GM18507 (cell line): ENCODE results near the gene MYO1H.
"Not testable (repeated sequence)": the region's sequence is repeated elsewhere in the genome, so short reads cannot be mapped to it uniquely, and the experiment has no call there.

Source experiments
- DNase-seq: peaks from one replicate; pipeline ENCODE4 v3.0.0; 2011; ENCODE audit warnings: low read depth; ENCODE audit not compliant: insufficient read length; ENCODE audit errors: extremely low spot score
- FAIRE-seq: peaks from 2 replicates; lab custom pipeline; 2011; peaks lifted over from hg19 to GRCh38; lab: Jason Lieb, UNC

MYO1H gene

DNA sequence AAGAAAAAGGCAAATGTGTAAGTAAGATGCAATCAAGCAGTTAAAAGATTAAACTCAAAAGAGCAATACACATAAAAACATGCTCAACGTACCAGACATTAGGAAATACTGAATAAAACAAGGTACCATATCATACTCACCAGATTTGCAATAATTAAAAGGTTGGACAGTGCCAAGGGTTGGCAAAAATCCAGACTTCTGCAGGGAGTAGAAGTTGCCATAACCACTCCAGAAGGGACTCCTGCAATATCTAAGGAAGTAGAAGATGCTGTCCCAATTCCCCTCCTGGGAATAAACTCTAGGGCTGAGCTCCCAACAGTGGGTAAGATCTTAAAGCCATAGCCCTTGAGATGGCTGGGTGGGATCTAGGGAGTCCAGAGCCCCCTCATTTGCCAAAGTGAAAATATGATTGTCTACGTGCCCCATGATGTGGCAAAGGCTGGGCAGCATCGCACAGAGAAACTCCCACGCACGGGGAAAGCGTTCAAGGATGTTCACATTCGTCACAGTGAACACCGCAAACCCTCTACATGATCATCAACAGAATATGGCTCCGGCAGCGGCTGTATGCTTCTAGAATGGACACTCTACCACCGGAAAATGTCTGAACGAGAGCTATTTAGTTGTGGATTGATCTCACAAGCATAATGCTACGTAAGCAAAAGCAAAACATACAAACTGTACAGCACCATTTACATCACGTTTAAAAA lies 117.1 kb downstream of the MYO1H start:
- DNase-seq (no peak), FAIRE-seq (no peak)

DNA sequence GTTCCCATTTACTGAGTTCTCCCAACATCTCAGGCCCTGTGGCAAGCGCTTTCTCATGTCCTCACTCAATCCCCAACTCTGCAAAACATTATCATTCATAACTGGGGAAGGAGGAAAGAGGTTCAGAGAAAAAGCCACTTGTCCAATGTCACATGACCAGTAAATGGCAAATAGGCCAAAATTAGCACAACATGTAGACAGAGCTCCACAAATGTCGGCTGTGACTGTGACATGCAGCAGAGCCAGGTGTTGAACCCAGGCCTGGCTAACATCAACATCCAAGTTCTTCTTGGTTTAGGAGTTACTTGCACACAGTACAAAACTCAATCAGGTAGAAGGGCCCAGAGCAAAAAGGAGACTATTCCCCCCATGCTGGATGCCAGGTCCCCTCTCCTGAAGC lies 118.6 kb downstream of the MYO1H start:
- FAIRE-seq, result no peak

DNA sequence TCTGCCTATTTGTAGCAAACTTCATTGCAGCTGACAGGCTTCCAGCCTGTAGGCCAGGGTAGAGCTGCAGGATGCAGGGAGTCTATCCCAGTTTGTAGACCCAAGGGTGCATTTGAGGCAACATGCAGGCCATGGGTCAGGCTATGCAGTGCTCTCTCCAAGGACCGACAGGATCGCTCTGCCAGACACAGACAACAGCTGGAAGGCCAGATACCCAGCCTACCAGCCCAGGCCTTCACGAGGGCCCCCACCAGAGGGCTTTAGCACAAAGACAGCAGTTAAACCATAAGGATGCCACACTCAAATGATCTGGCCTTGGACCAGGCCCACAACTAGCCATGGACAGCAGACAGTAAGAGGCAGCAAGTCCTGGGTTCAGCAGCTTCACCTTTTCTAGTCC lies 119.1 kb downstream of the MYO1H start:
- FAIRE-seq (no peak), DNase-seq (no peak)

More for the DNA sequence above, 118.6 kb downstream of the MYO1H start:
- no peak for DNase-seq

DNA sequence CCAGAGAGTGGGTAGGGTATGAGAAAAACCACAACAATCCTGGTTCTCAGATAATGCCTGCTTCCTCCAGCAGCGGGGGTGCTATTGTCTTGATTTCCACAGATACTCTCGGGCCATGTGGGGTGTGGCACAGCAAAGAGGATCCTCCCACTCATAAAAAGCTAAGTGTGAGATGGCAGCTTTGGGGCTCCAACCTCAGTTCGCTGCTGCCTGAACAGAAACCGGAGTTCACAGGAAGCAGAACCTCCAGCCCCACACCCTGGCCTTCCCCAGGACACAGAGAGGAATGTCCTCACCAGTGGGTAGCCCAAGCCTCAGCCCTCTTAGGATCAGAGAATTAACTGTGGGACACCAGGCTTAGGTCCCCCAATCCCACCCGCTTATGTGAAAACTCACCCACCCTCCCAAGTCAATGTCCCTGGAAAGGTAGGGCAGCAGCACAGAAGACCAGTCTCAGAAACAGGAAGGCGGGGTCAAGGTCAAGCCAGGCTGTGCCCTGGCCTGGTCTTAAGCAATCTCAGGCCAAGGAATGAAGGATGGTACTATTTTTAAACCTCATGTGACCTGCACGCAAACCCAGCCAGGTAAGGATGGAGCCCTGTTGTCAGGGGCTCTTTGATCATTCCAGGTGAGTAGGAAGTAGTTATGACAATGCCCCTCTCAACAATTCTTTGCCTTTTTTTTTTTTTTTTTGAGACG lies 120.4 kb downstream of the MYO1H start:
- FAIRE-seq (no peak), DNase-seq (no peak)

DNA sequence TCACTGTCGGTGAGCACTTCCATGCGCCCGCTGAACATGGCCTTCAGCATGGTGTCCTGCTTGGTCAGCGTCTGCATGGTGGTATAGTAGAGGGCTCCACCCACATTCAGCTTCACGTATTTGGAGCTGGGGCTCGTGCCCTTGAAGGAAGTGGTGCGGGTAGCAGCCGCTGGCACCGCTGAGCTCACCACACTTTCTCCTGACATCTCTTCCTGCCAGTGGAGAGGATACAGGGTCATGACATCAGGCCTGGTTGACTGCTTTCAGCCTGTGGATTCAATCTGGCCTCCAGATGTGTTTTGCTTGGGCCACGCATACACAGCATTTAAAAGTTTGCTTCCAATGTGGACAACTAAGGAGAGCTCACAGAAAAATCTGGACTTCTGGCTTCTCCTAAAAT lies 121.8 kb downstream of the MYO1H start:
- FAIRE-seq (no peak), DNase-seq (no peak)

DNA sequence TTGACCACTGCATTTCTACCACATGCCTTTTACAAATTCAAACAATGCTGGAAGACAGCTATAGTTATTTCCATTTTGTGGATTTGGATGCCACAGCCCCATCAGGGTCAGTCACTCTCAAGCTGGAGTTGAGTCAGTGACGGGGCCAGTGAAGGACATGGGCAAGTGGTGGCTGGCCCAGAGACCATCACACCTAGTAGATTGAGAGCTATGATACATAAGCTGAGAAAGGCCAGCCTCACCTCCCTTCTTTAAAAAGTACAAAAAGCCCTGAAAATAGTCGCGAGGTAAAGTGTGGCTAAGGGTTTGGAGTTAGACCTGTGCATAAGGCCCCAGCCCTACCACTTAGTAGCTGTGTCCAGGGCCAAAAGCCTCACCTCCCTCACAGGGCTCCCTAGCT lies 125.3 kb downstream of the MYO1H start:
- FAIRE-seq, result no peak
- no peak for DNase-seq

DNA sequence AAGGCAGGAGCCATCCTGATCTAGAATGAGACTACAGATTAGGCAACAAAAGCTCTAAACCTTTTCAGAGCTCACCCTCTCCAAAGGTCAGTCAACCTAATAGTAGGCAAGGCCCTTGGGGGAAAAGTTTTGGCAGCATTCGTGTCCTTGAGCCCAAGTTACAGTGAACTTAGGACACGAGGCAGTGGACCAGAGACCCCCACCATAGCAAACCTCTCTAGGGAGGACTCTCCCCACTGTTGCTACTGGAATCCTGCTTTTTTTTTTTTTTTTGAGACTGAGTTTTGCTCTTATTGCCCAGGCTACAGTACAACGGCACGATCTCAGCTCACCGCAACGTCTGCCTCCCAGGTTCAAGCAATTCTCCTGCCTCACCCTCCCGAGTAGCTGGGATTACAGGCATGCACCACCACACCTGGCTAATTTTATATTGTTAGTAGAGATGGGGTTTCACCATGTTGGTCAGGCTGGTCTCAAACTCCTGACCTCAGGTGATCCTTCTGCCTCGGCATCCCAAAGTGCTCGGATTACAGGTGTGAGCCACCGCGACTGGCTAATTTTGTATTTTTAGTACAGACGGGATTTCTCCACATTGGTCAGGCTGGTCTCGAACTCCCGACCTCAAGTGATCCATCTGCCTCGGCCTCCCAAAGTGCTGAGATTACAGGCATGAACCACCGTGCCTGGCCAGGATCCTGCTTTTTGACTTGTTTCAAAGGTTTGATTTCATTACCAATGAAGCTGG lies 126.0 kb downstream of the MYO1H start:
- not testable (repeated sequence) for FAIRE-seq, DNase-seq

DNA sequence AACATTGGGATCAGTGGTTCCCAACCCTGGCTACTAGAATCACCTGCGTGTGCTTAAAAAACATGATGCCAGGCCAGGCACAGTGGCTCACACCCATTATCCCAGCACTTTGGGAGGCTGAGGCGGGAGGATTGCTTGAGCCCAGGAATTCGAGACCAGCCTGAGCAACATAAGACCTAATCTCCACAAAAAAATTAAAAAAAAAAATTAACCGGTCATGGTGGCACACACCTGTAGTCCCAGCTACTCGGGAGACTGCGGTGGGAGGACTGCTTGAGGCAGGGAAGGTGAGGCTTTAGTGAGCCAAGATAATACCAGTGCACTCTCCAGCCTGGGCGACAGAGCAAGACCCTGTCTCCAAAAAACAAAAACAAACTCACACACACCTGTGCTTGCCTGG lies 127.4 kb downstream of the MYO1H start:
- FAIRE-seq (no peak), DNase-seq (no peak)

DNA sequence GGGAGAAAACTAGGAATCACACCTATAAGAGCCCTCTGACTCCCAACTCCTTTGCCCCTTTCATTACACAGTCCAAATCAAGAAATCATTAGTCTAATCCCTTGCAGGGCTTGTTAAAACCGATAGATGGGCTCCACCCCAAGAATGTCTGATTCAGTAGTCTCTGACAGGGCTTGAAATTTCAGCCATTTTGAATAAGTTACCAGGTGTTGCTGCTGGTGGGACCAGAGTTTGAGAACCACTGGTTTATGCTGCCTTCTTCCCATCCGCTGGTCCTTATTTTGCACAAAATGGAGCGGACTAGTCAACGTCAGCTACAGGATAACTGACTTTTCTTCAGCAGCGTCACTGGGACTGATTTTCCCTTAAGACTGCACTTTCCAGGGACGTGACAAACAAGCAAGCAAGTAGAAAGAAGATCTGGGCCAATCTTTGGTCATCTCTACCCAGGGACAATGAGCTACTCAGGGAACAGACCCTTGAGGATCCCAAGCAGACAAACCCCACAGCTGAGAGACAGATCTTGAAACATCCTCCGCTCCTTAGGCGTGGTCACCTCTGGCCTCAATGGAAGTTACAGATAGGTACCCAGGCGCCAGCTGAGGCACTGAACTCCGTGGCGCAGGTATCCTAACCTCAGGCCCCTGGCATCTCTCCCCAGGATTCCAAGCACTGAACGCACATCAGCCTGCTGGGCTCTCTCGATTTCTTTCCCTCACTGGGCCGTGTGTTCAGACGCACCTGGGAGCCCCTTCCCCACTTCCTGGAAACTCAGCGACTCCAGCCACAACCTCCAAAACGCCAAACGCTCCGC lies 128.5 kb downstream of the MYO1H start:
- DNase-seq (no peak), FAIRE-seq (no peak)

DNA sequence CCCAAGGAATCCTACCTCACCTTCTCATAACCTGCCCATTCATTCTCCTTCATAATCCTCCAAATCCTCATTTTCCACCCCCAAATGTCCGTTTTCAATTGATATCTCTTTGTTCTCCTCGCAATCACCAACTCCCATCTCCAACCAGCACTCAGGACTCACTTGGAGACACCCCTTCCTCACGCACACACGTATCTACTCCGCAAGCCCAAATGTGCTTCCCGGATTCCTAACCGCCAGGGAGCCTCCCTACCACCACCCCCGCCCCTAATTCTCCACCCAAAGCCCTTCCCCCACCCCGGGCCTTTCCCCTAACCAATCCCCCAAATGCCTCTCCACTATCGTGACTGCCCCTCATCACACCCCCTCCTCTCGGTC lies 129.1 kb downstream of the MYO1H start:
- no peak for FAIRE-seq
- no peak for DNase-seq

DNA sequence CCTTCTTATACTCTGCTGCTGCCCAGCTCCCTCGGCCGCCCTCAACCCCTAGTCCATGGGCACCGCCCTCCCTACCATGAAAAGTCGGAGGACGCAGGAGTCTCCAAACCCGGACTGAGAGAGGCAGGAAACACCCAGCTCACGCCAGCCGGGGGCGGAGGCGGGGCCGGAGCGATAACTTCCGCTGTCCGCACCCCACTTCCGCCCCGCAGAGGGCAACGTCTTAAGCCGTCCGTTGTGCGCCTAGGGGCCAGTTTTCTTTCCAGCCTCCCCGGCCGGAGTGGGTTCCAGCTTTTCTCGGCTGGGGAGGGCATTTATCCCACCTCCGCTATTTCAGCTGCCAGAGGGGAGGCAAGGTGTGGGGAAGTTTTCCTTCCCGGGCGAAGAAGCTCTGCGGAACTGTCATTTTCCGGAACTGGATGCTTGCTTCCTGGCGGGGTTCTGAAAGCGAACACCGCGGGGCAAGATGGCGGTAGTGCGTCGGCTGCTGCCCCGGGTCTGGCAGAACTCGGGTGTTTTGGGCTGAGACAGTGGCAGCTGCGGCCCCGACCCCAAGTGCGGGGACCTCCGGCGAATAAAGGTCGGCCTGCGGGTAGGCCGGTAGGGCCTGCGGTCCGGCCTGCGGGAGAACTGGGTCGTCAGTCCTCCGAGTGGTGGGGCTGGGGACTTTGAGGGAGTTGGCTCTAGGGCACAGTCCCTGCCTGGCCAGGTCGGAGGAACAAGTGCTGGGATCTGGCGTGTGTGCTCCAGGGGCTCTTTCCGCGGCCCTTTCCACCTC lies 129.7 kb downstream of the MYO1H start, which contains the start of the genes KCTD10 and UBE3B:
Gene KCTD10, minus strand, starts transcription at position 116 of the 778 bp plus-strand sequence. Its CDS starts 38 bp downstream, at position 78.
Gene UBE3B, plus strand, starts transcription at position 450 of the 778 bp plus-strand sequence. CDS start 5,918 bp downstream, outside the sequence.
- FAIRE-seq (peak; percentile 90), DNase-seq (peak; percentile 91)

DNA sequence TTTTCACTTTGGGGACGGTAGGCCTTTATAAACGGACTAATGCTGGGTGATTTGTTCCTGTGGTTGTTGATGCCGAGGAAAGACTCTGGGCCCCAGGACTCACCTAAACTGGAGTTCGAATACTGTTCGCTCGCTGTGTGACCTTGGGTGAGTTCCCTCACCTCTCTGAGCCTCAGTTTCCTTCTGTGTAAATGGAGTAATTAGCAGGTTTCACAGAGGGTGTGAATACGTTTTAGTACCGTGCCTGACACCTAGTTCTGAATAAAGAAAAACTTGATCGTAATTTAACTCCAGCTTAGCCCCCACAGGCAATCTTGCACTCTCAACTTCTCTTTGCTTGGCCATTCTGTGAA lies 130.2 kb downstream of the MYO1H start:
- DNase-seq (no peak), FAIRE-seq (no peak)

DNA sequence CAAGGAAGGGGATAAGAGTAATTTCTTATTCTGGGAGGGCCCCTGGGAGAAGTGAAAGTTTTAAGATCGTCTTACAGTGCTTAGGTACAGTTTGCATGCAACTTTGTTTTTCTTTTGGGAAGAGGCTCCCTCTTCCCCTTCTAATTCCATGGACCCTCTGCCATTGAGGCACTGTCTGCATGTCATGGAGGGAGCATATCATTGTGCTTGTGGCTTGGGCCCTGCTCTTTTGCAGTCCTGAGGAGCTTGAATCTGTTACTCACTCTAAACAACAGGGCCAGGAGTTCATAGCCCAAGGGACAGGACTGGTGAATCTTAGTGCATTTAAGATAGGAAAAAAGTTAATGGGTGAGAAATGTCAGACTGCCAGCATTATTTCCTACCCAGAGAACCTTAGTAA lies 132.1 kb downstream of the MYO1H start:
- DNase-seq, result no peak
- FAIRE-seq, result no peak

DNA sequence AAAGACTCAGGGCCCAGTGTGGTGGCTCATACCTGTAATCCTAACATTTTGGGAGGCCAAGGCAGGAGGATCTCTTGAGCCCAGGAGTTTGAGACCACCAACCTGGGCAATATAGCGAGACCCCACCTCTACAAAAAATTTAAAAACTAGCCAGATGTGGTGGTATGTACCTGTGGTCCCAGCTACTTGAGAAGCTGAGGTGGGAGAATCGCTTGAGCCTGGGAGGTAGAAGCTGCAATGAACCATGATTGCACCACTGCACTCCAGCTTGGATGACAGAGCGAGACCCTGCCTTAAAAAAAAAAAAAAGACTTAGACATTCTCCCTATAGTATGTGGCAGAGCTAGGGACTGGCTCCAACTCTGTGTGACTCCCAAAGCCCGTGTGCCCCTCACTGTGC lies 132.7 kb downstream of the MYO1H start:
- FAIRE-seq, result no peak

DNA sequence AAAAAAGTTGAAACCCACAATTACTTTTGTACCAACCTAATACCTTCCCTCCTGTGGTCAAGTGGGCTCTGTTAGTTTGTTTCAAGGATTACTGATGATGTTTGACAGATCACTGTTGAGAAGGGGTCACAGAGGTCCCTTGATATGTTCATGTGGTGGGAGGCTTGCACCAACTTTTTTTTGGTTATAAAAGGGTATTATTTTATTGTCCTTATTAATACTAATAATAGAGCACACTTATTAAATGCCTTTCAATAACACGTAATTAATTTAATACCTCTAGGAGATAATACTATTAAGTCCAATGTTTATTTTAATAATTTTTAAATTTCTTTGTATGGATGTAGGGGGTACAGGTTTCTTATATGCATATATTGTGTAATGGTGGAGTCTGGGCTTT lies 134.2 kb downstream of the MYO1H start:
- FAIRE-seq (no peak), DNase-seq (no peak)

More for the DNA sequence above, 132.7 kb downstream of the MYO1H start:
- DNase-seq, result no peak

DNA sequence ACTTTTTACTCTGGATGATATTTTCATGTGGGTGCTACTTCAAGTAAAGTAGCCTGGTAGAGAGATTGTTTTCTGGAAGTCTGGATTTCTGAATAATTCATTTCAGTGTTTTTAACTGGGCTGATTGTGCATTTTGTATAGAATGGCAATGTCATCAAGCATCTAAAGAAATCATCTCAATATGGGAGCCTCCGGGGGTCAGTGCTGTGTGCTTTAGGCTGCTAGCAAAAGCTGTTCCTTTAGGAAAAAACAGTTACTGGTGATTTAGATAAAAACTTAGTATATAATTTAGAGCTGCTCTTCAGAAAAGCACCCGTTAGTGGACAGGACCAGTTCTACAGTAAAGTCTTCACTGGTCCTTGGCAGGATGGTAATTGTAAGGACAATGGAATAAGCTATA lies 134.8 kb downstream of the MYO1H start:
- DNase-seq (no peak), FAIRE-seq (no peak)

DNA sequence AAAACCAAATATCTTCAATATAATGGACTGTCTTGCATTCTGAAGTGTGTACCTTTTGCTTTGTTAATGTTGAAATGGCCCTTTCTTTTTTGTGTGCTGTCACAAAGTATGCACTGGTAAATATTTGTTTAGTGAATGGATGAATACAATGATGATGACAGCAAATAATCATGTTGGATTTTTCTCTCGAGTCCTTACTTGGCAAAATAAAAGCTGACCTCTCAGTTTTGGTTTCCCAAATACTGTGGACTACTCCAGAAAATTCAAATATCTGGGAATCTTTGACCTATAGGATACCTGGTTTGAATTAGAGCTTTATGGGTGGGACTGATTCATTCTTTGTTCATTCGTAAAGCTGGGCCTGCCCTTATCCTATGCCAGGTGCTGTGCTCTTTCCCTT lies 135.2 kb downstream of the MYO1H start:
- FAIRE-seq, result no peak
- no peak for DNase-seq

DNA sequence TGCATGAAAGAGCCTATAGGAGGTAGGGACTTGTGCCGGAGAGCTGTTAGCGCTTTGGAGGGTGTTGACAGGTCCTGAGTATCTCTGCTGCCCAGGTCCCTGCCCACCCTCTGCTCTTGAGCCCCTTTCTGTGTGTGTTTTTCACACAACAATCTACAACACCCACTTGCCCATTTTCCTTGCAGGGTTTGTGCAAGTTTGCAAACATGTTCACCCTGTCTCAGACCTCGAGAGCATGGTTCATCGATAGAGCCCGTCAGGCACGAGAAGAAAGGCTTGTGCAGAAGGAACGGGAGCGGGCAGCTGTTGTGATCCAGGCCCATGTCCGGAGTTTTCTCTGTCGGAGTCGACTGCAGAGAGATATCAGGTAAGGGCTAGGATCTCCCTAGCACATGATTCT lies 135.6 kb downstream of the MYO1H start:
- no peak for DNase-seq
- no peak for FAIRE-seq

DNA sequence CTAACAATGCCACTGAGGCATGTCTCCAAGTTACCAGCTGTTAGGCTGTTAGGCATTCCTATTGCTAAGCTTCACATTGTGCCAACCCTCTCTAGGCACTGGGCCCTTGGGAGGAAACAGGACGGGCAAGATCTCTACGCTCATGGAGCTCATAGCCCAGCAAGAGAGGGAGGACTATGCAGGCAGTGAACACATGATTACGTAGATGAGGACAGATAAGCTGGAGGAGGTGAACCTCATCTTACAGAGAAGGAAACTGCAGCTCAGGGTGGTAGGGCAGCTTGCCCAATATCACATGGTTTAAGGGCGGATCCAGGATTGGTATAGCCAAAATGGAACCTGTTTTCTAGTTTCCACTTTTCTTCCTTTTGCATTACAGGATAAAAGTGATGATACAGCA lies 137.5 kb downstream of the MYO1H start:
- FAIRE-seq, result no peak
- DNase-seq, result no peak
